Nephron progenitor cell (in vitro differentiated cells): ENCODE data around the gene SLC30A1.

Experiments
- DNase-seq: peaks from one replicate; pipeline ENCODE4 v3.0.0; 2021
- H3K27ac Mint-ChIP-seq: 2 replicates; pipeline ENCODE4 v1.8.0; 2021; ENCODE audit warnings: mild to moderate bottlenecking, moderate library complexity, mixed read lengths
- H3K27me3 Mint-ChIP-seq: 2 replicates; pipeline ENCODE4 v1.8.0; 2021; ENCODE audit warnings: mild to moderate bottlenecking, low read depth, mixed read lengths; ENCODE audit not compliant: poor library complexity
- H3K36me3 Mint-ChIP-seq: 2 replicates; pipeline ENCODE4 v1.8.0; 2021; ENCODE audit warnings: low read depth, mixed read lengths
- H3K4me1 Mint-ChIP-seq: 2 replicates; pipeline ENCODE4 v1.8.0; 2021; ENCODE audit warnings: mixed read lengths
- H3K4me3 Mint-ChIP-seq: 2 replicates; pipeline ENCODE4 v1.8.0; 2021; ENCODE audit warnings: mild to moderate bottlenecking, moderate library complexity, mixed read lengths
- H3K9me3 Mint-ChIP-seq: 2 replicates; pipeline ENCODE4 v1.8.0; 2021; ENCODE audit warnings: mild to moderate bottlenecking, moderate library complexity, mixed read lengths
- CTCF ChIP-seq: fragments of 200-600 bp; sonication (generic); IDR thresholded peaks from 2 replicates; pipeline ENCODE4 v1.5.0; 2021; ENCODE audit warnings: antibody characterized with exemption

SLC30A1 gene

GRCh38 chr1:211525101-211525676 lies 53.8 kb downstream of the SLC30A1 start:
- Mint-ChIP-seq H3K36me3 (no peaks in the 10 kb centered on the region), H3K4me1 (peaks cover 54% of the 10 kb centered on the region), H3K4me3 (no peak overlapping the region), H3K27ac (no peak overlapping the region), H3K9me3 (no peaks in the 10 kb centered on the region), H3K27me3 (peaks cover 7% of the 10 kb centered on the region)
- no peak for TF ChIP-seq CTCF
- no peak for DNase-seq

- no peaks in the 10 kb centered on the region for H3K9me3 Mint-ChIP-seq
- no peak overlapping the region for H3K4me3 Mint-ChIP-seq
- no peak for TF ChIP-seq CTCF
Observed at GRCh38 chr1:211524521-211524920, 54.4 kb downstream of the SLC30A1 start.

GRCh38 chr1:211522804-211523203 lies 56.2 kb downstream of the SLC30A1 start:
- H3K4me3 Mint-ChIP-seq = no peak overlapping the region
- TF ChIP-seq CTCF = no peak
- no peak overlapping the region for H3K27ac Mint-ChIP-seq
- peaks cover 13% of the 10 kb centered on the region for H3K27me3 Mint-ChIP-seq
- peaks cover 42% of the 10 kb centered on the region for H3K4me1 Mint-ChIP-seq
- no peaks in the 10 kb centered on the region for H3K9me3 Mint-ChIP-seq
- no peak for DNase-seq
- no peaks in the 10 kb centered on the region for H3K36me3 Mint-ChIP-seq

More at GRCh38 chr1:211524521-211524920, 54.4 kb downstream of the SLC30A1 start:
- H3K4me1 Mint-ChIP-seq = peaks cover 51% of the 10 kb centered on the region
- DNase-seq = no peak
- H3K27me3 Mint-ChIP-seq = peaks cover 10% of the 10 kb centered on the region
- H3K36me3 Mint-ChIP-seq = no peaks in the 10 kb centered on the region
- no peak overlapping the region for H3K27ac Mint-ChIP-seq
